Measurements from ENCODE around the gene STH.

The STH gene

GRCh38 chr17:46027048-46027975 is 28.3 kb downstream of the STH start:
- DNase-seq (ENCODE audit: low read depth): no peak

GRCh38 chr17:46027976-46028325 is 28.9 kb downstream of the STH start:
- DNase-seq (ENCODE audit: low read depth): no peak

- DNase-seq (ENCODE audit: low read depth): no peak
Observed at GRCh38 chr17:46028374-46028773, 29.3 kb downstream of the STH start.

- no peak for DNase-seq (ENCODE audit: low read depth)
Observed at GRCh38 chr17:46028981-46029565, 30.0 kb downstream of the STH start.

- no peak for DNase-seq (ENCODE audit: low read depth)
Observed at GRCh38 chr17:46029627-46030026, 30.6 kb downstream of the STH start.

- DNase-seq (ENCODE audit: low read depth): no peak
Observed at GRCh38 chr17:46030752-46031151, 31.7 kb downstream of the STH start.

GRCh38 chr17:46031440-46031839 is 32.4 kb downstream of the STH start:
- DNase-seq (ENCODE audit: low read depth): no peak

- DNase-seq (ENCODE audit: low read depth): no peak
Observed at GRCh38 chr17:46031920-46032319, 32.9 kb downstream of the STH start.

GRCh38 chr17:46032909-46033308 is 33.9 kb downstream of the STH start:
- no peak for DNase-seq (ENCODE audit: low read depth)

- no peak for DNase-seq (ENCODE audit: low read depth)
Observed at GRCh38 chr17:46033392-46033791, 34.3 kb downstream of the STH start.

- DNase-seq (ENCODE audit: low read depth): no peak
Observed at GRCh38 chr17:46035112-46035818, 36.2 kb downstream of the STH start.

- no peak for DNase-seq (ENCODE audit: low read depth)
Observed at GRCh38 chr17:46036491-46036890, 37.4 kb downstream of the STH start.

- no peak for DNase-seq (ENCODE audit: low read depth)
Observed at GRCh38 chr17:46037722-46038255, 38.7 kb downstream of the STH start.

- no peak for DNase-seq (ENCODE audit: low read depth)
Observed at GRCh38 chr17:46038414-46038813, 39.4 kb downstream of the STH start.

GRCh38 chr17:46038937-46039336 is 39.9 kb downstream of the STH start:
- no peak for DNase-seq (ENCODE audit: low read depth)

- no peak for DNase-seq (ENCODE audit: low read depth)
Observed at GRCh38 chr17:46039592-46040186, 40.6 kb downstream of the STH start.

GRCh38 chr17:46042246-46042645 is 43.2 kb downstream of the STH start:
- no peak for DNase-seq (ENCODE audit: low read depth)

- DNase-seq (ENCODE audit: low read depth): no peak
Observed at GRCh38 chr17:46042925-46043324, 43.9 kb downstream of the STH start.

- DNase-seq (ENCODE audit: low read depth): no peak
Observed at GRCh38 chr17:46043606-46044005, 44.6 kb downstream of the STH start.

- no peak for DNase-seq (ENCODE audit: low read depth)
Observed at GRCh38 chr17:46044286-46044928, 45.4 kb downstream of the STH start.

GRCh38 chr17:46044989-46045388 is 45.9 kb downstream of the STH start:
- no peak for DNase-seq (ENCODE audit: low read depth)

GRCh38 chr17:46045639-46046038 is 46.6 kb downstream of the STH start:
- DNase-seq (ENCODE audit: low read depth): no peak

All from T-helper 22 cell (primary cell).